NCI-H82 (cell line): Measurements from ENCODE around the gene LPP.
"Not testable (repeated sequence)": the region's sequence is repeated elsewhere in the genome, so short reads cannot be mapped to it uniquely, and the experiment has no call there.

ENCODE experiments used
- DNase-seq: peaks from one replicate; lab custom pipeline; 2025; lab: John Stamatoyannopoulos, UW

Gene LPP

GRCh38 chr3:188400494-188401243, 246.7 kb downstream of the LPP start:
- no peak for DNase-seq

- no peak for DNase-seq
These were observed 247.5 kb downstream of the LPP start for GRCh38 chr3:188401244-188401993.

- no peak for DNase-seq
These were observed 248.3 kb downstream of the LPP start for GRCh38 chr3:188402229-188402628.

- no peak for DNase-seq
These were observed 249.4 kb downstream of the LPP start for GRCh38 chr3:188403404-188403803.

- DNase-seq = no peak
These were observed 250.2 kb downstream of the LPP start for GRCh38 chr3:188404124-188404523.

- DNase-seq = no peak
These were observed 250.7 kb downstream of the LPP start for GRCh38 chr3:188404701-188405100.

- no peak for DNase-seq
These were observed 253.4 kb downstream of the LPP start for GRCh38 chr3:188407158-188407880.

GRCh38 chr3:188408831-188409230, 254.9 kb downstream of the LPP start:
- DNase-seq = no peak

GRCh38 chr3:188411750-188412149, 257.8 kb downstream of the LPP start:
- DNase-seq = no peak

- DNase-seq = no peak
These were observed 261.2 kb downstream of the LPP start for GRCh38 chr3:188415196-188415595.

- DNase-seq = no peak
These were observed 262.1 kb downstream of the LPP start for GRCh38 chr3:188416041-188416440.

- DNase-seq = no peak
These were observed 263.3 kb downstream of the LPP start for GRCh38 chr3:188417271-188417696.

GRCh38 chr3:188417766-188418165, 263.8 kb downstream of the LPP start:
- DNase-seq = no peak

GRCh38 chr3:188421151-188421821, 267.3 kb downstream of the LPP start:
- DNase-seq = no peak

GRCh38 chr3:188421836-188422540, 268.0 kb downstream of the LPP start:
- no peak for DNase-seq

GRCh38 chr3:188427981-188428380, 274.0 kb downstream of the LPP start:
- not testable (repeated sequence) for DNase-seq

GRCh38 chr3:188431040-188431439, 277.1 kb downstream of the LPP start:
- DNase-seq = no peak

GRCh38 chr3:188431553-188431952, 277.6 kb downstream of the LPP start:
- no peak for DNase-seq

GRCh38 chr3:188432802-188433520, 279.0 kb downstream of the LPP start:
- no peak for DNase-seq

- no peak for DNase-seq
These were observed 279.7 kb downstream of the LPP start for GRCh38 chr3:188433521-188434150.
